Renal pelvis (tissue), 4 donors: ENCODE data around the gene MIB1. TPM values are rescaled to one million over a fixed set of nuclear protein-coding genes. Genes with fewer than 3 reads are reported as not detected.
A peak's percentile ranks its signal among the peaks of the same experiment; 100 is the strongest.

ENCODE experiments used
- DNase-seq: peaks from one replicate; pipeline ENCODE4 v3.0.0-alpha.2; 2013
- polyA plus RNA-seq, 3 donors: library from polyadenylated mRNA; unstranded; fragments of 120-200 nt; gene quantifications; one replicate each; pipeline ENCODE4 v1.2.1, GENCODE V29; 2013; ENCODE audit not compliant: insufficient read length in 3 of 3

Gene MIB1
- polyA plus RNA-seq, 3 donors, result 59.4 to 65.7 (median 61.5) TPM

DNA sequence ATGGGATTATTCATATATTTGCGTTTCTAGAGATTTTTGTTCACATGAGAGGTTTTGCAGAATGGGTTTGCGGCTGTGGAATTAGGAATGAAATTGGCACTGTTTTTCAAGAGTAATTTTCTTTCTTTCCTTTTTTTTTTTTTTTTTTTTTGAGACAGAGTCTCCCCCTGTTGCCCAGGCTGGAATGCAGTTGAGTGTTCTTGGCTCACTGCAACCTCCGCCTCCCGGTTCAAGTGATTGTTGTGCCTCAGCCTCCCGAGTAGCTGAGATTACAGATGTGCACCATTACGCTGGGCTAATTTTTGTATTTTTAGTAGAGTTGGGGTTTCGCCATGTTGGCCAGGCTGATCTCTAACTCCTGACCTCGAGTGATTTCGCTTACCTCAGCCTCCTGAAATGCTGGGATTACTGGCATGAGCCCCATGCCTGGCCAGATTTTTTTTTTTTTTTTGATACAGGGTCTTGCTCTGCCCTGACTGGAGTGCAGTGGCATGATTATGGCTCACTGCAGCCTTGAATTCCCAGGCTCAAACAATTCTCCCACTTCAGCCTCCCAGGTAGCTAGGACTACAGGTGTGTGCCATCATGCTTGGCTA lies 65.3 kb downstream of the MIB1 start:
- no peak for DNase-seq

DNA sequence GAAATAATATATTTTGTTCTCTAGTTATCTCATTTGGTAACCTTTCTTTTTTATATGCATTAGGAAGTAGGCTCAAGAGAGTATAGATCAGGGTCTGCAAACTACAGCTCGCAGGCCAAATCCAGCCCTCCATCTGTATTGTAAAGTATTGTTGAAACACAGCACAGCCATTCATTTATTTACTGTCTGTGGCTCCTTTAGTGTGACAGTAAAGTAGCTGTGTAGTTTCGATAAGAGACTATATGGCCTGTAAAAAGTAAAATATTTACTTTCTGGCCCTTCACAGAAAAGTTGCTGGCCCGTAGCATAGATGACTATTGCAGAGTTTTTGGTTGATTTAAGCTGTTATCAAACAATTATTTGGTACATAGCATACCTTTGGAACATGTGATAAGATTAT lies 67.6 kb downstream of the MIB1 start:
- DNase-seq, result no peak

DNA sequence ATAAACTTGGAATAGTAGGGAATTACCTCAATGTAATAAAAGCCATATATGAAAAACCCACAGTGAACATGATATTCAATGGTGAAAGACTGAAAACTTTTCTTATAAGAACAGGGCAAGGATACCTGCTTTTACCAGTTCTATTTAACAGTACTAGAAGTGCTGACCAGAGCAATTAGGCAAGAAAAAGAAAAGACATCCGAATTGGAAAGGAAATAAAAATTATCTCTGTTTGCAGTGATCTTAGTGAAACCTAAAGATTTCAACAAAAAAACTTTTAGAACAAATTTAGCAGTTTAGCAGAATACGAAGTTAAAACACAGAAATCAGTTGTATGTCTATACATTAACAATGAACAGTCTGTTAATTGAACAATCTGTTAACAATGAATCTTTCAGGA lies 69.1 kb downstream of the MIB1 start:
- DNase-seq, result no peak

DNA sequence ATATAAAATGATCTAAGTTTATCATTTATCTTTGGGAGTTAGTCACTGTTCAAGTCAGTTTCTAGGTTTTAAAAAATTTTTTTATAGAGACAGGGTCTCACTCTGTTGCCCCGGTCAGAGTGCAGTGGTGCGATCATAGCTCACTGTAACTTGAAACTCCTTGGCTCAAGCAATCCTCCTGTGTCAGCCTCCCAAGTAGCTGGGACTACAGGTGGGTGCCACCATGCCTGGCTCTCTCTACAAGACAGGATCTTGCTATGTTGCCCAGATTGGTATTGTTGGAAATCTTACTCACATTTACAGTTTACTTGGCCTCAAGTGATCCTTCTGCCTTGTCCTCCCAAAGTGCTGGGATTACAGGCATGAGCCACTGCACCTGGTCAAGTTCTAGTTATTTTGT lies 74.5 kb downstream of the MIB1 start:
- no peak for DNase-seq

DNA sequence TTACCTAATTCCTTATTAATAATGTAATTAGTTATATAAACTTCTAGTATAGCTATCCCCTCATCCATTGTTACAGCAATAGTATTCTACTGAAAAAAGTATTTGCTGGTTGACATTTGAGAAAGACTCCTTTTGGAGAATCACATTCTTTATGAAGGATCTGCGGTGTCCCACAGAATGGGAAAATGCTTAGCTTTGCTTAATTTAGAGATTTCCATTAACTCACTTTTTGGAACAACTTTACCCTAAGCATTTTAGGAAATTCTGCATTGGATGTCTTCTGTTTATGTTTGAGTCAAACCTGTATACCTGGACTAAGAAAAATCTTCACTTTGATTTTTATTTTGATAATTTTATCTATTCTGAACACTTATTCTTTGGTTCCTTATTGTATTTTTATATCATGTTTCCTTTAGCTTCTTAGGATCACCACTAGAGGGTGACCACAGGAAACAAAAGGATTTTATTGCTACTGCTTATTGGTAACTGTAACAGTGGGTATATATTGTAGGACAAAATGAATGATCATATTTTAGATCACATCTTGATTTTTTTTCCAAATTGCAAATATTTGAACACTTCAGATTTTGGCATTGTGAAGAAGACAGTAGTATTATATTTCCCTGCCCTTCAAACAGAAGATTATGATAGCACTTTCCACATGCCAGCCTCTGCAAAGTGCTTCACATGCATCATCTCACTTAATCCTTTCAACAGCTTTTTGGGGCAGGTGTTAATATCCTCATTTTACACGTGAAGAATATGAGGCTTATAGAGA lies 79.6 kb downstream of the MIB1 start:
- DNase-seq, result peak; percentile 4

DNA sequence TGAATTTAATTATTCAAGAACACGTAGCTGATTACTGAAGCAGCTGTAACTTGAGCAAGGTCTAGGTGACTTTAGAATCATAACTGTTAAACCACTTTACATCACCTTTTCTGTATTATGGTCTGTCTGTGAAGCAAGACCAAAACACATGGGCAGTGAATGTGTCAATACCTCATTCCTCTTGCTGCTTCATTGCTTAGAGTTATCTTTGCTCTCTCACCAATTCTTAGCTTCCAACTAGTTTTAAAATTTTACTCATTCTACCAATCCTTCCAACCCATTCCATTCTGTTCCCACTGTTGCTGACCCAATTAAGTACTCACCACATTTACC lies 80.2 kb downstream of the MIB1 start:
- DNase-seq, result no peak

DNA sequence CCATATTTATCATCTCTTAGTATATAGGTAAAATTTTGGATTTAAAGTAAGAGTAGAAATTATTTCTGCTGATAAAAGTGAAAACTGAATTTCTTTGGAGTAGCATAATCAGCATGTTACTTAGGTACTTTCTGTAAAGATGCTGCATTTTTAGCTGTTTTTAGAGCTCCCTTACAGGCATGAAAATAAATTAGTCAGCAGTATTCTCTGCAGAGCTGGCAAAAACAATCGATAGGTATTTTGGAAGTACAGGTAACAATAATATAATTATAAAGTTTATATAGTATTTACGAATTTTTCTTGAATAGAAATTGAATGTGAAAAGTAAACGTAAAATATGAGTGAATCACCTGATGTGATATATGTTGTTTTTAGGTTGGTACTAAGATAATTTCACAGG lies 83.3 kb downstream of the MIB1 start:
- no peak for DNase-seq

DNA sequence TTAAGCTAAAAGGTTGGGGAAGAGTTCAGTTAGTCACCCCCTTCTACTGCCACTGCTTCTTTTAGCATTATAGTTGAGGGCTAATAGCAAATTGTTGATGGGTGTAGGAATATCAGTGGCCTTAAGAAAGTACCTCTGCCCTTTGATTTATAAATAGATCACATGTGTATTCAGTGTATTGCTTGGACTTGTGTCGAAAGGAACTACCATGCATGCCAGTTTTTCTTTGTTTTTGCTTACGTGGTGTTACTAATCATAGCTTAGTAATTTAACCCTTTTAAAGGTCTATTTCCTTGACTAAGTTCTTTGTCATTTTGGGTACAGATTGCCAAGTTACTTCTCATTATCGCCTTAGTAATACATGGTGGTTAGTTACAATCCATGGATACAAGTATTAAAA lies 85.6 kb downstream of the MIB1 start:
- DNase-seq, result no peak

DNA sequence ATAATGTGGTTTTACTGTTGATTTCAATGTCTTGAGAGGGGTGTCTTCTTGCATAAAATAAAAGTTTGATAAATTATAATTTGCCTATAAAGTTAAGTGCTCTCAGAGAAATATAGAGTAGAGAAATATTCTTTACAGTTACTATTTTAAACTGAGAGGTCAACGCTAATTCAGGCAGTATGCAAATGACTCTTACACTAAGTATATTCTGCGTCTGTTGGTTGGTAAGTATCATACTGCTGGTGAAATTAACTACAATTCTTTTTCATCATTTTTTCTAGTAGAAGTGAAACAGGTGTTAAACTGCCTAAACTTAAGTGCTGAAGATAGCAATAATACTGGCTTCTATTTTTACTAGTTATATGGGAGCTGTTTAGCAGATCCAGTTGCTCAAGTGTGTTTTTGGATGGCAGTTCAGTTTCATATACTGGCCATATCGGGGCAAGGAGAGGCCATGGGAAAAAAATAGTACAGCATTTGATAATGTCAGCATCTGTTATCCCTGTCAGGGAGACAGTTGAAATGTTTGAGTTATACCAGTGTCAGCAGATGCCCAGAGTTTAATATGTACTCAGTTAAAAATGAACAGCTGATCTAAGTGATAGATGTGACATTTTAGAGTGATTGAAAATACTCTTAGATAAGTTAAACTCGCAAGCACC lies 86.2 kb downstream of the MIB1 start:
- no peak for DNase-seq

DNA sequence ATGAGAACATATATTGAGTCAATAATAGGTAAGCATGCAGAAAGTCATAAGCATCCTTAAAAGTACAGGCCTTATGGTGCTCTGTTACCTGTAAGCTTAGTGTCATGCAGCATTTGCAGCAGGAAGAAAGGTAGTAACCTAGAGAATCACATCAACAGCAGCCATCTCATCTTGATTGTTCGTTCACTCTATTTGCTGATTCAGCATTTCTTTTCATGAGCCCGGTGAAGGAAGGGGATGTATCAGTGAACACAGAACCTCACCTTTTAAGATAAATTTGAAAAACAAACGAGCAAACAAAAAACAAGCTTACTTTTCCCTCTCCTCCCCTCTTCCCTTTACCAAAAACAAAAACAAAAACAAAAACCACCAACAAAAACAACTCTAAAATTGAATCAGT lies 89.9 kb downstream of the MIB1 start:
- DNase-seq, result no peak

DNA sequence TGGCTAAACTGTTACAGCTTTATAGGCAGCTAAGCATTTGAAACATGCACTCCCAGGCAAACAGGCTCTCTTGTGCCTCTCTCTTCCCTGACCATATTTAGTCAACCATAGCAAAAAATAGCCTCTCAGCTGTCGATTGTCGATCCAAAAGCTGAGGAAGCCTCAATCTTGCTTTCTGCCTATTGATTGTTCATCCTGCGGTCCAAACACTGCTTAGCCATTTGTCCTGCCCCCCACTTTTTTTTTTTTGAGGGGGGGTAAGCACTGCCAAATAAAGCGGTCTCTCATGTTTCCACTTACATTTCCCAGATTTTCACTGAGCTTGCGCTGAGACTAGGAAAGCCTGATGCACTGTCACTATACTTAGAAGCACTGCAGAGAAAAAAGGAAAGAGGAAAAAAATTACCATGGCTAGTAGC lies 90.8 kb downstream of the MIB1 start:
- DNase-seq, result peak; percentile 12

DNA sequence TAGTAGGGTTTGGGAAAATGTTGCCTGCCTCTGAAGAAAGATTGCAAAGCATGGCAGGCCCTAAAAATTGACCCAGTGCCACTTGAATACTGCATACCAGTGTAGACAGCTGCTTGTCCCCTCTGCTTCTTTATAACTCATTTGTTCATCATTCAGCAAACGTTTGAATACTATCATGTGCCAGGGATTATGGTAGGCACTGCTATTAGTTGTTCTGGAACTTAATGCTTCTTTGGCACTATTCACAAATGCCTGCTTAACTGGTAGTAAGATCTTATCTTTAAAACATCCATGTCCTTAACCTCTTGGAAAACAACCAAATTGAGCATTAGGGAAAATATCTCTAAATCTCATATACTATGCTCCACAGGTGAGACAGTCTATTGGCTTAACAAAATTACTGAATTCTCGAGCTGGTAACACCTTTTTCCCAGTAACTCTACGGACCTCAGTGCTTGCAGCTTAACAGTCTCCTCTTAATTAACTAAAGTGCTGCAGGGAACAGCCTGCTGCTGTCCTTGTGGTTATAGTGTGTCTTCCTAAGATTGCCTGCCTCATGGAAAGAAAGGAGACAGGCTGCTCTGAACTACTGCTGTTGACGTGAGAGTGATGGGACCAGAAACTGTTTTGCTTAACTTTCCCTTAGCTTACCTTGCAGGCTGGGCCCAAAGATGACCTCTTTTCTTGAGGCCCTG lies 93.2 kb downstream of the MIB1 start:
- no peak for DNase-seq

DNA sequence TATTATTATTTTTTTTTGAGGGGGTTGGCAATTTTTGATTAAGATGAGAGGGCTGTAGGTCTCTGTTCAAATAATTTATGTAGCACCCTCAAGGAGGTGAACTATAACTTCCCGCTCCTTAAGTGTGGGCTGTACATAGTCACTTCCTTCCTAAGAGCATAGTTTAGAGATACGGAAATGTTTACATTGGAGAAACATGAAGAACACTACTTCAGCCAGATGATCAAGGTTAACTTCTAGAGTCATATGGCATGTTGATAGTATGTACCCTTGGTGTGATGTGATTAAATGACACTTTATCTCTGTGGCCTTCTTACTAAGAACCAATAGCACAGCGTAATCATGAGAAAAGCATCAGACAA lies 93.7 kb downstream of the MIB1 start:
- DNase-seq, result no peak

DNA sequence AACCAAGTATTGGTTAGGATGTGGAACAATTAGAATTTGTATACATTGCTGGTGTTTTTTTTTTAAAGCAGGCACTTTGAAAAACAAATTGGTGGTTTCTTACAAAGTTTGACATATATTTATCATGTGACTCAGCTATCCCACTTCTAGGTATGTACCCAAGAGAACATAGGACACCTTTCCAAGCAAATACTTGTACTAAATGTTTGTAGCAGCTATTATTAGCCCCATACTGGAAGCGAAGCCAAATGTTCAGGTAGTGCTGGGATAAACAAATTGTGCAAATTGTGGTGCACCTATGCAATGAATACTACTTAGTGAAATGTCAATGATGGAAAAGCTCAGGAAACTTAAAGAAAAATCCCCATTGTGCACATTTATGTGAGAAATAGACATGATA lies 101.0 kb downstream of the MIB1 start:
- no peak for DNase-seq

DNA sequence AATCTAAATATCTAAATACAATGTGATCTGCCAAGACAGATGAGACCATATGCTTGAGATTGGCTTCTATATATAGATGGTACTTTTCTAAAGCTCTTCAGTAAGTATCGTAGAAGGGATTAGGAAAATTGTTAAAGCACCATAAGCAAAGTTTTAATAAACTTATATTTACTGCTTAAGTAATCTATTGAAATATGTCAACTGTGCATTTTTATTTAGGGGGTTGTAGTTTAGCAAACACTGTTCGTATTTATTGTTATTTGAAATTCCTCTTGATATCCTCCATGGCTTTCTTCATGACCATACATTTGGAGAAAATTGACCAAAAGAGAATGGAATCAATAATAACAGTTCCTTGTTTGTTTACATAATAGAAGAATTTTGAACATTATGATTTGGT lies 102.7 kb downstream of the MIB1 start:
- no peak for DNase-seq

DNA sequence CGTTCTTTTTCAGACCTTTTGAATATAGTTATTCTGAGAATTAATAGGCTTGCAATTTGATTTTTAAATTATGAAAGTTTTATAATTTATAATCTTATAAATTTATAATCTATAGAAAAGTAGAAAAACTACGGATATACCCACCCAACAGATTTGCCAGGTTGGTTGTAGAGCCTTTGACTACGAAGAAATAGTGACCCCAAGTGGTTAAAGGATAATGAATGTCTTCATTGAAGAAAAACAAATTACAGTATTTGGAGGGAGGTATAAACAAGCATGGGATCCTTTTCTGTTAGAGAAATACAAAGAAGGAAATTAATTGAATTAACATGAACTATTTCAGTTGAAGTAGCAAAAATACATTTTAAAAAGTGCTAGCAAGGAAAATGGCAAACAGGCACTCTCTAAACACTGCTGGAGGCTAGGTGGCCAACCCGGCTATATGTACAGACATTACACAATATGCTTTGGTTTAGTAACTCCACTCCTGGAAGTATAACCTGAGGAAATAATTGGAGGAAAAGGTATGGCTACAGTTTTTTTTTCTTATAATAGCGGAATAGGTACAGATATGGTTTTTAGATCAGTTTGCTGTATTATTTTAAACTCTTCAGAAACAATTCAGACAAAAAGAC lies 110.9 kb downstream of the MIB1 start:
- DNase-seq, result no peak

DNA sequence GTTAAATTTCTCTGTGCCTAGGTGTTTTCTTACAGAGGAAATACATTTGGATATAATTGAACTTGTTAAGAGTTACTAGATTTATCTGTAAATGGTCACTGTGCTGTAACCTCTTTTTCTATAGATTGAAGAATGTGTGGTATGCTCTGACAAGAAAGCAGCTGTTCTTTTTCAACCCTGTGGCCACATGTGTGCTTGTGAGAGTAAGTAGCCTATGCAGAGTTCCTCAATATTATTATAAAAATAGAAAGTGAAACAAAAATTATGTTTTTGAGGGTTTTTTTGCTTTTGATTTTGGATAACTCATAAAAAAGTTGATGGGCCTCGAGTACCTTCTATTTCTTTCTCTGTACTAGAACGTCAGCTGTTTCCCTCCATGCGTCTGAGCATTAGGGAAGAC lies 112.4 kb downstream of the MIB1 start:
- DNase-seq, result peak; percentile 47

DNA sequence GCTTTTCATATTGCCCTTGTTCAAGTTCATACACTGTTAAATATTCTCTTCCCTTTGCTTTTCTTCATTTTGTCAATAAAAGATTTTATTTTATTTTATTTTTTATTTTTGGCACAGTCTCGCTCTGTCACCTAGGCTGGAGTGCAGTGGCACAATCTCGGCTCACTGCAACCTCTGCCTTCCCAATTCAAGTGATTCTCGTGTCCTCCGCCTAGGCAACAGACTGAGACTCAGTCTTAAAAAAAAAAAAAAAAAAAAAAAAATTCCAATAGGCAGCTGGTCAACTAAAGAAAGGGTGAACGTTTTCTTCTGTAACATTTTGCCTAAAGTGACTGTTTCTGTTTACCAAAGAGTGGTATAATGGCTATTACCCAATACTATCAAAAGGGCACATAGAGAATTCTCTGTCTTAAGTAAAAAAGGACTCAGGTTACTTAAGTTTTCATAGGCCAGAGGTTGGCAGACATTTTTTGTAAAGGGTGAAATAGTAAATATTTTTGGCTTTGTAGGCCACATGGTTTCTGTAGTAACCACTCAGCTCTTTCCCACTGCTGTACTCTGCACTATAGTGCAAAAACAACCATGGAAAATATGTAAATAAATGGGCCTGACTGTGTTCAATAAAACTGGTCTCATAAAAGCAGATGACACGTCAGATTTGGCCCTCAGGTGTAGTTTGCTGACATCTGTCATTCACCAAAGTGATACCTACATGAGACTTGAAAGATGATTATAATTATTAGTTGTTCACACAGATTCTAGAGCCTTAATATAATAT lies 113.4 kb downstream of the MIB1 start:
- no peak for DNase-seq

DNA sequence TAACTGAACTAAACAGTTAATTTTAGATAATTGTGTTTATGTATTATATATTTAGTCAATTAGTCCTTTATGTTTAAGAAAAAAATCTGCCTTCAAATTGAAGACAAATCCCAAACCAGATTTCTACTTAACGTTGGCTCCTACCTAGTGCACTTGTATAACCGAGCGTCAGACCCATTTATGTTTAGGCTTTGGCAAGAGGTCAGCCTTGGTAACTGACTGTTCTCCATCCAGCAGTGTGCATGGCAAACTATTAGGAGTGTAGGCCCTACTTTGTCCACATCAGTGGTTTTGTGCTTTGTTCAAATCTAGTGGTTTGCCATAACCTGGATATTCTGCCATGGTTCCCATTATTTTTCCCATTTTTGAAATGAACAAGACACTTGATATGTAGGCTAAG lies 114.8 kb downstream of the MIB1 start:
- no peak for DNase-seq

DNA sequence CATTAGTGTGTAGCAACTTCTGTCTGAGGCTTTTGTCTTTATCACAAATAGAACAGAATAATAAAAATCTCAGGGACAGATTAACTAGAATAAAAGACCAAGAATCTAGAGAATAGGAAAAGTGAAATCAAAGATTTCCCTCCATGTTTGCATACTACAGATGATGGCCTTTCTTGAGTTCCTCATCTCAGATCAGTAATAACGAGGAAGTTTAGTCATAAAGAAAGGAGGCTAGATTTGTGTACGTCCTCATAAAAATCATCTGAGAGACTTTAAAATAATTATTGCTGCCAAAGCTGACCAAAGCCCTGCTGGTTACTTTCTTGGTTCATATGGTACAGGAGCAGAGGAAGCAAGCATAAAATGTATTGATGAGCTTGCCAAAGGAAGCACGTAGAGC lies 117.3 kb downstream of the MIB1 start:
- DNase-seq, result no peak

DNA sequence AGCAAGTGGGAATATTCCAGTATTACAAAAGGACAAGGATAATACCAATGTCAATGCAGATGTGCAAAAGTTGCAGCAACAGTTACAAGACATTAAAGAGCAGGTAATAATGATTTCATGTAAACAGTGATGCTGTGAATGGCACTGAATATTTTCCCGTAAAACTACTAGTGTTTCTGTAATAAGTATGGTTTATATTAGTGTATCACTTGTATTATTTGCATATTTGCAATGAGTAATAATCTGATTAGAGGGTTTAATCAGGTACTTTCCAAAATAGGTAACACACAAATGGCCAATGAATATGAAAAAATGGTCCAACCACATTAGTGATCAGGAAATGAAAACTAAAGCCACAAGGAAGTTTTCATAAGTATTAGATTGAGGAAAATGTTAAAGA lies 118.0 kb downstream of the MIB1 start:
- DNase-seq, result no peak

DNA sequence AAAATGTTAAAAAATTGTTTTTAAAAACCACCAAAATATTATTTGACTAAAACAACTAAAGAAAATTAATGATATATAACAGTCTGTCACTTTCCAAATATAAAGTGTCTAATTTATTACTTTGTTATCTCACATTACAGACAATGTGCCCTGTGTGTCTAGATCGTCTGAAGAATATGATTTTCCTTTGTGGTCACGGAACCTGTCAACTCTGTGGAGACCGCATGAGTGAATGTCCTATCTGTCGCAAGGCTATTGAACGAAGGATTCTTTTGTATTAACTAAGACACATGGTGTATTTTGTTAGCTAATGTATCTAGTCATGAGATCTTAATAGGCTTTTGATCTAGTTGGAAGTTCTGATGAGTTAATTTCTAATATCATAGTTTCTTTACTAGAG lies 123.8 kb downstream of the MIB1 start:
- DNase-seq, result no peak
